SK-N-SH treated with all-trans-retinoic acid at 6 μM for 48 hours (cell line): ENCODE results near the gene ARID1B.
A peak's percentile ranks its signal among the peaks of the same experiment; 100 is the strongest.

Experiments used
- ATAC-seq: fragments of 200-7000 bp; cut with Tn5 transposase; 3 replicates; pipeline ENCODE4 v1.9.1; 2020; ENCODE audit warnings: mild to moderate bottlenecking, moderate library complexity
- ARNTL ChIP-seq: fragments of 450-650 bp; formaldehyde crosslinking; IDR thresholded peaks from 2 replicates; pipeline ENCODE4 v1.5.0; 2020; ENCODE audit warnings: low read depth, mild to moderate bottlenecking, moderate library complexity, borderline replicate concordance
- BACH2 ChIP-seq: fragments of 250-450 bp; sonication (Bioruptor Pico); IDR thresholded peaks from 2 replicates; pipeline ENCODE4 v1.9.0; 2021; ENCODE audit warnings: mild to moderate bottlenecking, borderline replicate concordance
- CSDC2 ChIP-seq: fragments of 250-450 bp; sonication (Bioruptor Pico); IDR thresholded peaks from 2 replicates; pipeline ENCODE4 v1.5.0; 2020; ENCODE audit warnings: mild to moderate bottlenecking, moderate library complexity
- CSRNP3 ChIP-seq: fragments of 250-450 bp; sonication (Bioruptor Pico); IDR thresholded peaks from 2 replicates; pipeline ENCODE4 v1.5.1; 2021; ENCODE audit warnings: mild to moderate bottlenecking, moderate library complexity
- ESRRG ChIP-seq: fragments of 250-450 bp; sonication (Bioruptor Pico); IDR thresholded peaks from 2 replicates; pipeline ENCODE4 v1.6.1; 2021; ENCODE audit warnings: mild to moderate bottlenecking
- GLIS3 ChIP-seq: fragments of 250-450 bp; sonication (Bioruptor Pico); IDR thresholded peaks from 2 replicates; pipeline ENCODE4 v1.5.0; 2020; ENCODE audit warnings: mild to moderate bottlenecking, moderate library complexity
- ISL1 ChIP-seq: fragments of 250-450 bp; sonication (Bioruptor Pico); IDR thresholded peaks from 2 replicates; pipeline ENCODE4 v2.1.2; 2022; ENCODE audit warnings: mild to moderate bottlenecking, moderate library complexity
- OSR1 ChIP-seq: fragments of 250-450 bp; sonication (Bioruptor Pico); IDR thresholded peaks from 2 replicates; pipeline ENCODE4 v1.8.0; 2022; ENCODE audit warnings: moderate library complexity, mild to moderate bottlenecking, inconsistent platforms
- PATZ1 ChIP-seq: fragments of 250-450 bp; sonication (Bioruptor Pico); IDR thresholded peaks from 2 replicates; pipeline ENCODE4 v1.8.0; 2020; ENCODE audit warnings: mild to moderate bottlenecking, moderate library complexity, borderline replicate concordance
- PPARA ChIP-seq: fragments of 250-450 bp; sonication (Bioruptor Pico); IDR thresholded peaks from 2 replicates; pipeline ENCODE4 v1.5.0; 2020; ENCODE audit warnings: mild to moderate bottlenecking, borderline replicate concordance
- RARB ChIP-seq: fragments of 250-450 bp; sonication (Bioruptor Pico); IDR thresholded peaks from 2 replicates; pipeline ENCODE4 v1.8.0; 2021; ENCODE audit warnings: mild to moderate bottlenecking, moderate library complexity
- SNAI2 ChIP-seq: fragments of 250-450 bp; sonication (Bioruptor Pico); IDR thresholded peaks from 2 replicates; pipeline ENCODE4 v1.5.0; 2020; ENCODE audit warnings: mild to moderate bottlenecking, moderate library complexity
- TCF4 ChIP-seq: fragments of 250-450 bp; sonication (Bioruptor Pico); IDR thresholded peaks from 2 replicates; pipeline ENCODE4 v1.8.0; 2021; ENCODE audit warnings: mild to moderate bottlenecking, moderate library complexity, borderline replicate concordance
- TOX ChIP-seq: fragments of 250-450 bp; sonication (Bioruptor Pico); IDR thresholded peaks from 2 replicates; pipeline ENCODE4 v1.8.0; 2021; ENCODE audit warnings: mild to moderate bottlenecking, moderate library complexity, borderline replicate concordance
- TSHZ2 ChIP-seq: fragments of 250-450 bp; sonication (Bioruptor Pico); IDR thresholded peaks from 2 replicates; pipeline ENCODE4 v1.5.0; 2020; ENCODE audit warnings: mild to moderate bottlenecking, moderate library complexity
- ZC3H10 ChIP-seq: fragments of 250-450 bp; sonication (Bioruptor Pico); IDR thresholded peaks from 2 replicates; pipeline ENCODE4 v1.5.1; 2021; ENCODE audit warnings: mild to moderate bottlenecking, moderate library complexity
- ZFP3 ChIP-seq: fragments of 250-450 bp; sonication (Bioruptor Pico); IDR thresholded peaks from 2 replicates; pipeline ENCODE4 v1.5.0; 2020; ENCODE audit warnings: mild to moderate bottlenecking, moderate library complexity
- ZFP30 ChIP-seq: fragments of 450-650 bp; formaldehyde crosslinking; IDR thresholded peaks from 2 replicates; pipeline ENCODE4 v1.5.0; 2022; ENCODE audit warnings: mild to moderate bottlenecking, moderate library complexity
- ZNF565 ChIP-seq: fragments of 450-650 bp; formaldehyde crosslinking; conservative IDR thresholded peaks from 2 replicates; pipeline ENCODE4 v1.5.0; 2020; ENCODE audit warnings: low read depth, mild to moderate bottlenecking, moderate library complexity
- ZNF70 ChIP-seq: fragments of 450-650 bp; formaldehyde crosslinking; IDR thresholded peaks from 2 replicates; pipeline ENCODE4 v1.5.0; 2020; ENCODE audit warnings: mild to moderate bottlenecking, moderate library complexity
- ZNF8 ChIP-seq: fragments of 450-650 bp; formaldehyde crosslinking; IDR thresholded peaks from 2 replicates; pipeline ENCODE4 v1.5.0; 2020; ENCODE audit warnings: mild to moderate bottlenecking, moderate library complexity
- TF ChIP-seq, protein P1 (sequence below): fragments of 250-450 bp; sonication (Bioruptor Pico); IDR thresholded peaks from 2 replicates; pipeline ENCODE4 v1.5.1; 2020; ENCODE audit warnings: low read depth, mild to moderate bottlenecking, moderate library complexity
- TF ChIP-seq, protein P2 (sequence below): fragments of 250-450 bp; sonication (Bioruptor Pico); IDR thresholded peaks from 2 replicates; pipeline ENCODE4 v1.8.0; 2021; ENCODE audit warnings: low read depth, mild to moderate bottlenecking, moderate library complexity, borderline replicate concordance

The ARID1B gene

GRCh38 chr6:157182503-157183264, 405.5 kb downstream of the ARID1B start:
- TF ChIP-seq, protein P1, sequence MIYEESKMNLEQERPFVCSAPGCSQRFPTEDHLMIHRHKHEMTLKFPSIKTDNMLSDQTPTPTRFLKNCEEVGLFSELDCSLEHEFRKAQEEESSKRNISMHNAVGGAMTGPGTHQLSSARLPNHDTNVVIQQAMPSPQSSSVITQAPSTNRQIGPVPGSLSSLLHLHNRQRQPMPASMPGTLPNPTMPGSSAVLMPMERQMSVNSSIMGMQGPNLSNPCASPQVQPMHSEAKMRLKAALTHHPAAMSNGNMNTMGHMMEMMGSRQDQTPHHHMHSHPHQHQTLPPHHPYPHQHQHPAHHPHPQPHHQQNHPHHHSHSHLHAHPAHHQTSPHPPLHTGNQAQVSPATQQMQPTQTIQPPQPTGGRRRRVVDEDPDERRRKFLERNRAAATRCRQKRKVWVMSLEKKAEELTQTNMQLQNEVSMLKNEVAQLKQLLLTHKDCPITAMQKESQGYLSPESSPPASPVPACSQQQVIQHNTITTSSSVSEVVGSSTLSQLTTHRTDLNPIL (CRISPR knock-in tag): no peak
- TF ChIP-seq TCF4 (CRISPR knock-in tag) (no peak), ZNF8 (CRISPR knock-in tag) (no peak), TOX (no peak), BACH2 (CRISPR knock-in tag) (no peak), TSHZ2 (no peak), ZFP3 (CRISPR knock-in tag) (no peak), ARNTL (CRISPR knock-in tag) (no peak), ESRRG (CRISPR knock-in tag) (no peak), ISL1 (CRISPR knock-in tag) (no peak), CSDC2 (CRISPR knock-in tag) (no peak), ZFP30 (CRISPR knock-in tag) (no peak), OSR1 (CRISPR knock-in tag) (no peak), ZNF565 (CRISPR knock-in tag) (no peak), SNAI2 (CRISPR knock-in tag) (no peak), ZC3H10 (CRISPR knock-in tag) (no peak), GLIS3 (no peak), RARB (CRISPR knock-in tag) (no peak), ZNF70 (CRISPR knock-in tag) (no peak)
- TF ChIP-seq, protein P2, sequence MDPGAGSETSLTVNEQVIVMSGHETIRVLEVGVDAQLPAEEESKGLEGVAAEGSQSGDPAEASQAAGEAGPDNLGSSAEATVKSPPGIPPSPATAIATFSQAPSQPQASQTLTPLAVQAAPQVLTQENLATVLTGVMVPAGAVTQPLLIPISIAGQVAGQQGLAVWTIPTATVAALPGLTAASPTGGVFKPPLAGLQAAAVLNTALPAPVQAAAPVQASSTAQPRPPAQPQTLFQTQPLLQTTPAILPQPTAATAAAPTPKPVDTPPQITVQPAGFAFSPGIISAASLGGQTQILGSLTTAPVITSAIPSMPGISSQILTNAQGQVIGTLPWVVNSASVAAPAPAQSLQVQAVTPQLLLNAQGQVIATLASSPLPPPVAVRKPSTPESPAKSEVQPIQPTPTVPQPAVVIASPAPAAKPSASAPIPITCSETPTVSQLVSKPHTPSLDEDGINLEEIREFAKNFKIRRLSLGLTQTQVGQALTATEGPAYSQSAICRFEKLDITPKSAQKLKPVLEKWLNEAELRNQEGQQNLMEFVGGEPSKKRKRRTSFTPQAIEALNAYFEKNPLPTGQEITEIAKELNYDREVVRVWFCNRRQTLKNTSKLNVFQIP (CRISPR knock-in tag): no peak
- no peak for ATAC-seq

DNA sequence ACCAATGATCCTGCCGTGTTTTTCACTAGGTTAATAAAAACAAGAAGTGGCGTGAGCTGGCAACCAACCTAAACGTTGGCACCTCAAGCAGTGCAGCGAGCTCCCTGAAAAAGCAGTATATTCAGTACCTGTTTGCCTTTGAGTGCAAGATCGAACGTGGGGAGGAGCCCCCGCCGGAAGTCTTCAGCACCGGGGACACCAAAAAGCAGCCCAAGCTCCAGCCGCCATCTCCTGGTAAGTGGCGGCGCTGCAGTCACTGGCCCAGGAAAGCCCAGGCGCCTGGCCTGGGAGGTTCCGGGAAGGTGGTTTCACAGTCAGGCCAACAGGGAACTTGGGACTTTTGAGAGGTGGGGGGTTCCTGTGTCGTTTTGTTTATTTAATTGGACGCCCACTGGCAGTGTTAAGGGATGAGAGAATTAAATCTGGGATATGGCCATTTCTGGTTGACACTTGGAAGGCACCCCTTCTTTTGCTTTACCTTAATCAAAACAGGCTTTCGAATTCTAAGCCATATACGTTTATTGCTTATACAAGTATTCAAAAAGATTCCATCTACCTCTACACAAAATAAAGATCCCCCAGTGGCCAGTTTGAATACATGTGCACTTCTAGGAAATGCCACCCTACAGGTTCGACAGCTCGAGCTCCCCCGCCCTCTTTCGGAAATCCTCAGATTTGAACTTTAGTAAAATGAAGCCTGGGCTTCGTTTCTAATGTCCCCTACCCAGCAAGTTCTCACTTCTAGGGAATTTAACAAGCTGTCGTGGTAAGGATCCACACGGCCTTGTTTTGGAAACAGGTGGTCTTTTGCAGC, 407.2 kb downstream of the ARID1B start:
- peak; percentile 90 for ATAC-seq
- TF ChIP-seq ZFP3 (CRISPR knock-in tag) (no peak), PATZ1 (CRISPR knock-in tag) (peak; percentile 52; the same call in 1 of the 2 replicates)

- no peak for ATAC-seq
- TF ChIP-seq CSRNP3 (CRISPR knock-in tag) (no peak), ZNF8 (CRISPR knock-in tag) (no peak), TSHZ2 (no peak), ARNTL (CRISPR knock-in tag) (no peak), ZC3H10 (CRISPR knock-in tag) (no peak), PPARA (CRISPR knock-in tag) (no peak), ZNF565 (CRISPR knock-in tag) (no peak), BACH2 (CRISPR knock-in tag) (no peak), TOX (no peak), SNAI2 (CRISPR knock-in tag) (no peak), ZNF70 (CRISPR knock-in tag) (no peak)
- TF ChIP-seq, protein P1 (CRISPR knock-in tag): no peak
These were observed 408.0 kb downstream of the ARID1B start for GRCh38 chr6:157185171-157185570.
